ENCODE measurements around the gene INTS12.
"Not testable (repeated sequence)": the region's sequence is repeated elsewhere in the genome, so short reads cannot be mapped to it uniquely, and the experiment has no call there.

The INTS12 gene

GRCh38 chr4:105708181-105709080 is at the start of gene INTS12, which contains the start of gene GSTCD:
INTS12 (minus strand) TSS chr4:105708689; CDS start chr4:105700005, 8,684 bp downstream.
GSTCD (plus strand) TSS chr4:105708784; CDS start chr4:105717614, 8,830 bp downstream.
- peak within 1 kb of the TSS; percentile 95 for H3K27ac ChIP-seq (ENCODE audit: low read length)
- H3K4me1 ChIP-seq (ENCODE audit: control insufficient read depth in 1 of 2, insufficient read depth in 2 of 2, low read length in 2 of 2): peaks cover 9 to 26% of the 10 kb centered on the region in 2 donors
- no peaks in the 10 kb centered on the region for H3K27me3 ChIP-seq (ENCODE audit: low read depth, low read length)
- H3K4me3 ChIP-seq (ENCODE audit: low read depth in 1 of 2, low read length in 2 of 2): peak within 1 kb of the TSS; percentile 77 to 93
- no peaks in the 10 kb centered on the region for H3K9me3 ChIP-seq (ENCODE audit: control insufficient read depth in 1 of 2, low read length in 2 of 2)
- peaks cover 0 to 5% of the 10 kb centered on the region in 2 donors for H3K36me3 ChIP-seq (ENCODE audit: control insufficient read depth in 1 of 2, insufficient read depth in 2 of 2, low read length in 2 of 2)

- Histone ChIP-seq H3K4me1 (ENCODE audit: control insufficient read depth in 1 of 2, insufficient read depth in 2 of 2, low read length in 2 of 2) (peaks cover 0 to under 1% of the 10 kb centered on the region in 2 donors), H3K36me3 (ENCODE audit: control insufficient read depth in 1 of 2, insufficient read depth in 2 of 2, low read length in 2 of 2) (no peaks in the 10 kb centered on the region), H3K27me3 (ENCODE audit: low read depth, low read length) (no peaks in the 10 kb centered on the region), H3K4me3 (ENCODE audit: low read depth in 1 of 2, low read length in 2 of 2) (no peak overlapping the region), H3K9me3 (ENCODE audit: control insufficient read depth in 1 of 2, low read length in 2 of 2) (no peaks in the 10 kb centered on the region), H3K27ac (ENCODE audit: low read length) (no peak overlapping the region)
Observed at GRCh38 chr4:105755375-105755774, 46.9 kb upstream of the INTS12 start.

GRCh38 chr4:105753361-105753760 is 44.9 kb upstream of the INTS12 start:
- Histone ChIP-seq H3K4me3 (ENCODE audit: low read depth in 1 of 2, low read length in 2 of 2) (no peak overlapping the region), H3K27me3 (ENCODE audit: low read depth, low read length) (no peaks in the 10 kb centered on the region), H3K9me3 (ENCODE audit: control insufficient read depth in 1 of 2, low read length in 2 of 2) (no peaks in the 10 kb centered on the region), H3K36me3 (ENCODE audit: control insufficient read depth in 1 of 2, insufficient read depth in 2 of 2, low read length in 2 of 2) (no peaks in the 10 kb centered on the region), H3K27ac (ENCODE audit: low read length) (no peak overlapping the region), H3K4me1 (ENCODE audit: control insufficient read depth in 1 of 2, insufficient read depth in 2 of 2, low read length in 2 of 2) (no peaks in the 10 kb centered on the region)

- Histone ChIP-seq H3K9me3 (ENCODE audit: control insufficient read depth in 1 of 2, low read length in 2 of 2) (no peaks in the 10 kb centered on the region), H3K36me3 (ENCODE audit: control insufficient read depth in 1 of 2, insufficient read depth in 2 of 2, low read length in 2 of 2) (no peaks in the 10 kb centered on the region), H3K27me3 (ENCODE audit: low read depth, low read length) (no peaks in the 10 kb centered on the region), H3K4me1 (ENCODE audit: control insufficient read depth in 1 of 2, insufficient read depth in 2 of 2, low read length in 2 of 2) (no peaks in the 10 kb centered on the region), H3K4me3 (ENCODE audit: low read depth in 1 of 2, low read length in 2 of 2) (no peak overlapping the region), H3K27ac (ENCODE audit: low read length) (no peak overlapping the region)
Observed at GRCh38 chr4:105751718-105752299, 43.3 kb upstream of the INTS12 start.

GRCh38 chr4:105748222-105748621 is 39.7 kb upstream of the INTS12 start:
- Histone ChIP-seq H3K4me1 (ENCODE audit: control insufficient read depth in 1 of 2, insufficient read depth in 2 of 2, low read length in 2 of 2) (no peaks in the 10 kb centered on the region), H3K4me3 (ENCODE audit: low read depth in 1 of 2, low read length in 2 of 2) (no peak overlapping the region), H3K9me3 (ENCODE audit: control insufficient read depth in 1 of 2, low read length in 2 of 2) (no peaks in the 10 kb centered on the region), H3K36me3 (ENCODE audit: control insufficient read depth in 1 of 2, insufficient read depth in 2 of 2, low read length in 2 of 2) (no peaks in the 10 kb centered on the region), H3K27me3 (ENCODE audit: low read depth, low read length) (no peaks in the 10 kb centered on the region), H3K27ac (ENCODE audit: low read length) (no peak overlapping the region)

GRCh38 chr4:105741548-105741947 is 33.1 kb upstream of the INTS12 start:
- Histone ChIP-seq H3K9me3 (ENCODE audit: control insufficient read depth in 1 of 2, low read length in 2 of 2) (peaks cover 0 to 8% of the 10 kb centered on the region in 2 donors), H3K27me3 (ENCODE audit: low read depth, low read length) (no peaks in the 10 kb centered on the region), H3K27ac (ENCODE audit: low read length) (no peak overlapping the region), H3K4me3 (ENCODE audit: low read depth in 1 of 2, low read length in 2 of 2) (no peak overlapping the region), H3K4me1 (ENCODE audit: control insufficient read depth in 1 of 2, insufficient read depth in 2 of 2, low read length in 2 of 2) (no peaks in the 10 kb centered on the region), H3K36me3 (ENCODE audit: control insufficient read depth in 1 of 2, insufficient read depth in 2 of 2, low read length in 2 of 2) (peaks cover 0 to 12% of the 10 kb centered on the region in 2 donors)

- Histone ChIP-seq H3K36me3 (ENCODE audit: control insufficient read depth in 1 of 2, insufficient read depth in 2 of 2, low read length in 2 of 2) (peaks cover 0 to 25% of the 10 kb centered on the region in 2 donors), H3K4me3 (ENCODE audit: low read depth in 1 of 2, low read length in 2 of 2) (peak overlapping the region in 1 of 2 donors; percentile 44), H3K9me3 (ENCODE audit: control insufficient read depth in 1 of 2, low read length in 2 of 2) (peaks cover 0 to 17% of the 10 kb centered on the region in 2 donors)
- H3K4me1 ChIP-seq (ENCODE audit: control insufficient read depth in 1 of 2, insufficient read depth in 2 of 2, low read length in 2 of 2); H3K27me3 ChIP-seq (ENCODE audit: low read depth, low read length); H3K27ac ChIP-seq (ENCODE audit: low read length): not testable (repeated sequence)
Observed at GRCh38 chr4:105735217-105735616, 26.7 kb upstream of the INTS12 start.

- not testable (repeated sequence) for H3K27ac ChIP-seq (ENCODE audit: low read length); H3K27me3 ChIP-seq (ENCODE audit: low read depth, low read length); H3K4me1 ChIP-seq (ENCODE audit: control insufficient read depth in 1 of 2, insufficient read depth in 2 of 2, low read length in 2 of 2); H3K9me3 ChIP-seq (ENCODE audit: control insufficient read depth in 1 of 2, low read length in 2 of 2); H3K4me3 ChIP-seq (ENCODE audit: low read depth in 1 of 2, low read length in 2 of 2)
- peaks cover 0 to 20% of the 10 kb centered on the region in 2 donors for H3K36me3 ChIP-seq (ENCODE audit: control insufficient read depth in 1 of 2, insufficient read depth in 2 of 2, low read length in 2 of 2)
Observed at GRCh38 chr4:105729895-105730294, 21.4 kb upstream of the INTS12 start.

GRCh38 chr4:105725623-105726022 is 17.1 kb upstream of the INTS12 start:
- H3K4me1 ChIP-seq (ENCODE audit: control insufficient read depth in 1 of 2, insufficient read depth in 2 of 2, low read length in 2 of 2): no peaks in the 10 kb centered on the region
- H3K27ac ChIP-seq (ENCODE audit: low read length): no peak overlapping the region

GRCh38 chr4:105719204-105719603 is 10.7 kb upstream of the INTS12 start:
- no peaks in the 10 kb centered on the region for H3K9me3 ChIP-seq (ENCODE audit: control insufficient read depth in 1 of 2, low read length in 2 of 2)
- no peak overlapping the region for H3K4me3 ChIP-seq (ENCODE audit: low read depth in 1 of 2, low read length in 2 of 2)
- peaks cover 0 to 3% of the 10 kb centered on the region in 2 donors for H3K36me3 ChIP-seq (ENCODE audit: control insufficient read depth in 1 of 2, insufficient read depth in 2 of 2, low read length in 2 of 2)
- H3K27me3 ChIP-seq (ENCODE audit: low read depth, low read length): no peaks in the 10 kb centered on the region
- H3K4me1 ChIP-seq (ENCODE audit: control insufficient read depth in 1 of 2, insufficient read depth in 2 of 2, low read length in 2 of 2): peaks cover 0 to 4% of the 10 kb centered on the region in 2 donors
- no peak overlapping the region for H3K27ac ChIP-seq (ENCODE audit: low read length)

More at GRCh38 chr4:105725623-105726022, 17.1 kb upstream of the INTS12 start:
- H3K36me3 ChIP-seq (ENCODE audit: control insufficient read depth in 1 of 2, insufficient read depth in 2 of 2, low read length in 2 of 2): peaks cover 0 to 17% of the 10 kb centered on the region in 2 donors
- no peaks in the 10 kb centered on the region for H3K27me3 ChIP-seq (ENCODE audit: low read depth, low read length)
- no peak overlapping the region for H3K4me3 ChIP-seq (ENCODE audit: low read depth in 1 of 2, low read length in 2 of 2)
- no peaks in the 10 kb centered on the region for H3K9me3 ChIP-seq (ENCODE audit: control insufficient read depth in 1 of 2, low read length in 2 of 2)

- Histone ChIP-seq H3K36me3 (ENCODE audit: control insufficient read depth in 1 of 2, insufficient read depth in 2 of 2, low read length in 2 of 2) (peaks cover 0 to 3% of the 10 kb centered on the region in 2 donors), H3K27me3 (ENCODE audit: low read depth, low read length) (no peaks in the 10 kb centered on the region), H3K9me3 (ENCODE audit: control insufficient read depth in 1 of 2, low read length in 2 of 2) (no peaks in the 10 kb centered on the region), H3K4me1 (ENCODE audit: control insufficient read depth in 1 of 2, insufficient read depth in 2 of 2, low read length in 2 of 2) (peaks cover 0 to 4% of the 10 kb centered on the region in 2 donors), H3K4me3 (ENCODE audit: low read depth in 1 of 2, low read length in 2 of 2) (no peak overlapping the region), H3K27ac (ENCODE audit: low read length) (no peak overlapping the region)
Observed at GRCh38 chr4:105715692-105716278, 7.3 kb upstream of the INTS12 start.

All from muscle layer of duodenum (tissue), 2 donors.